Dendritic cell treated with granulocyte-macrophage colony-stimulating factor and Interleukin-4, amounts not matched to agents 40 ng/mL and 50 ng/mL, for 4 days (primary cell): ENCODE measurements around the gene CNIH3.
"Not testable (repeated sequence)": the region's sequence is repeated elsewhere in the genome, so short reads cannot be mapped to it uniquely, and the experiment has no call there.

Experiments used
- H3K27ac Mint-ChIP-seq: one replicate; pipeline ENCODE4 v1.8.0; 2022; ENCODE audit warnings: mild to moderate bottlenecking, mixed read lengths
- H3K27me3 Mint-ChIP-seq: one replicate; pipeline ENCODE4 v1.8.0; 2022; ENCODE audit warnings: mild to moderate bottlenecking, mixed read lengths
- H3K36me3 Mint-ChIP-seq: one replicate; pipeline ENCODE4 v1.8.0; 2022; ENCODE audit warnings: low read depth, mixed read lengths
- H3K4me1 Mint-ChIP-seq: one replicate; pipeline ENCODE4 v1.8.0; 2022; ENCODE audit warnings: low read depth, mixed read lengths
- H3K4me3 Mint-ChIP-seq: one replicate; pipeline ENCODE4 v1.8.0; 2022; ENCODE audit warnings: mild to moderate bottlenecking, moderate library complexity, mixed read lengths
- H3K9me3 Mint-ChIP-seq: one replicate; pipeline ENCODE4 v1.8.0; 2022; ENCODE audit warnings: mixed read lengths
- intact Hi-C: fragments of 100-400 bp; cut with micrococcal nuclease; formaldehyde crosslinking; loops from one replicate; pipeline ENCODE4 v1.15.0; 2022

CNIH3 gene

DNA sequence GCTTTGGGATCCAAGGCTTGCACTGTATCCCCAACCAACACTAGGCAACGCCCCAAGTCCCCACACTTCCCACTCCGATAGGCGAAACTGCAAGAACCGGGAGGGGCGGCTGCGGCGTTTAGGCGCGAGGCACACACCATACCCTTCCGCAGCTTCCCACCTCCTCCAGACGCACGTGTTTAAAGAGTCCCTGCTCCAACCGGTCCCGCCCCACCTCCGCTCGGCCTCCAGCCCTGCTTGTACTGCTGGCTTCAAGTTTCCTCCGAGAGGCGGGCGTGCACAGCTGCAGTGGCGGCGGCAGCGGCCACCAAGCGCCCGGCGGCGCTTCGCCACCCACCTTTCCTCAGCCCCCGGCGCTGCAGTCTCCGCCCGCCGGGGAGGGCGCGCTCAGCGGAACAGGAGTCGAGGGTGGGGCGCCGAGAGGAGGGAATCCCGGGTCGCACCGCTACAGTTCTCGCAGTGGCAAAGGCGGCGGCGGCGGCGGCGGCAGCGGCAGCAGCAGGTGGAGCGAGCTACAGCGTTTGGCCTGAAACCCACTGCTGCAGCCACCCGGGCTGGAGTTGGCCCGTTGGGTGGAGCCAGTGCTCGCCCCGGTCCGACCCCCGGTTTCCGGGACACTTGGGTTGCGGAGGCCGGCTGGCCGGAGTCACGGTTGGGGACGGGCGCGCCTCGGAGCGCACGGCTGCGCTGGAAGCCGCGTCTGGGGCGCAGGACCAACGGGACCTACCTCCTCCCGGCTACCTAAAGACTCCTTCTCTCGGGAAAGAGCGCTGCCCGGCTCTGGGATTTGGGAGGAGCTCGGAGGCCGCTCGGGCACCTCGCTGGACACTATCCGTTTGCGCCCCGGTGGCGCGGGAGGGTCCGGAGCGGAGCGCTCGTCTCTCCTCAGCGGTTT, at the start of gene CNIH3:
Gene CNIH3 (plus strand): TSS at position 457 of the 895 bp plus-strand sequence. CDS start 858 bp downstream, outside the sequence.
- Mint-ChIP-seq H3K4me3 (peak within 1 kb of the TSS; percentile 76), H3K9me3 (no peaks in the 10 kb centered on the region), H3K36me3 (no peaks in the 10 kb centered on the region), H3K4me1 (peaks cover 27% of the 10 kb centered on the region), H3K27ac (no peak within 1 kb of the TSS), H3K27me3 (peaks cover 69% of the 10 kb centered on the region)
- intact Hi-C loops: loop anchor here (10.0 kb wide), 1 partner anchor 101 kb away; no protein-coding TSS in a partner anchor

DNA sequence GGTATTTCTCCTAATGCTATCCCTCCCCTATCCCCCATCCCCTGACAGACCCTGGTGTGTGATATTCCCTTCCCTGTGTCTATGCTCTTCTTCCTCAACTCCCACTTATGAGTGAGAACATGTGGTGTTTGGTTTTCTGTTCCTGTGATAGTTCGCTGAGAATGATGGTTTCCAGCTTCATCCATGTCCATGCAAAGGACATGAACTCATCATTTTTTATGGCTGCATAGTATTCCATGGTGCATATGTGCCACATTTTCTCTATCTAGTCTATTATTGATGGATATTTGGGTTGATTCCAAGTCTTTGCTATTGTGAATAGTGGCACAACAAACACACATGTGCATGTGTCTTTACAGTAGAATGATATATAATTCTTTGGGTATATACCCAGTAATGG, 49.6 kb upstream of the CNIH3 start:
- Mint-ChIP-seq H3K4me1 (peaks cover 28% of the 10 kb centered on the region), H3K9me3 (peaks cover 15% of the 10 kb centered on the region)
- H3K4me3 Mint-ChIP-seq, H3K27ac Mint-ChIP-seq, intact Hi-C loops, H3K36me3 Mint-ChIP-seq, H3K27me3 Mint-ChIP-seq: not testable (repeated sequence)

- Mint-ChIP-seq H3K27me3 (no peaks in the 10 kb centered on the region), H3K9me3 (no peaks in the 10 kb centered on the region), H3K4me1 (peaks cover 32% of the 10 kb centered on the region), H3K4me3 (no peak overlapping the region), H3K27ac (no peak overlapping the region), H3K36me3 (no peaks in the 10 kb centered on the region)
- intact Hi-C loops: no loop called here
Observed at GRCh38 chr1:224569276-224569675, 46.8 kb upstream of the CNIH3 start.

- H3K4me3 Mint-ChIP-seq, H3K9me3 Mint-ChIP-seq, H3K36me3 Mint-ChIP-seq, intact Hi-C loops, H3K27me3 Mint-ChIP-seq, H3K27ac Mint-ChIP-seq: not testable (repeated sequence)
- peaks cover 14% of the 10 kb centered on the region for H3K4me1 Mint-ChIP-seq
Observed at GRCh38 chr1:224571975-224572374, 44.1 kb upstream of the CNIH3 start.

GRCh38 chr1:224579526-224579925, 36.6 kb upstream of the CNIH3 start:
- intact Hi-C loops: no loop called here
- H3K4me1 Mint-ChIP-seq: peaks cover 5% of the 10 kb centered on the region
- H3K36me3 Mint-ChIP-seq: no peaks in the 10 kb centered on the region
- peaks cover 10% of the 10 kb centered on the region for H3K27me3 Mint-ChIP-seq
- no peak overlapping the region for H3K4me3 Mint-ChIP-seq
- peaks cover 13% of the 10 kb centered on the region for H3K9me3 Mint-ChIP-seq
- no peak overlapping the region for H3K27ac Mint-ChIP-seq

- intact Hi-C loops: no loop called here
- peaks cover 5% of the 10 kb centered on the region for H3K4me1 Mint-ChIP-seq
- H3K9me3 Mint-ChIP-seq: peaks cover 13% of the 10 kb centered on the region
- no peaks in the 10 kb centered on the region for H3K36me3 Mint-ChIP-seq
- H3K4me3 Mint-ChIP-seq: no peak overlapping the region
- no peak overlapping the region for H3K27ac Mint-ChIP-seq
- peaks cover 10% of the 10 kb centered on the region for H3K27me3 Mint-ChIP-seq
Observed at GRCh38 chr1:224580006-224580405, 36.1 kb upstream of the CNIH3 start.

- intact Hi-C loops: no loop called here
- no peaks in the 10 kb centered on the region for H3K36me3 Mint-ChIP-seq
- H3K9me3 Mint-ChIP-seq: peaks cover 5% of the 10 kb centered on the region
- no peak overlapping the region for H3K27ac Mint-ChIP-seq
- H3K4me1 Mint-ChIP-seq: peaks cover 5% of the 10 kb centered on the region
- no peak overlapping the region for H3K4me3 Mint-ChIP-seq
- H3K27me3 Mint-ChIP-seq: peaks cover 10% of the 10 kb centered on the region
Observed at GRCh38 chr1:224582041-224582440, 34.1 kb upstream of the CNIH3 start.

DNA sequence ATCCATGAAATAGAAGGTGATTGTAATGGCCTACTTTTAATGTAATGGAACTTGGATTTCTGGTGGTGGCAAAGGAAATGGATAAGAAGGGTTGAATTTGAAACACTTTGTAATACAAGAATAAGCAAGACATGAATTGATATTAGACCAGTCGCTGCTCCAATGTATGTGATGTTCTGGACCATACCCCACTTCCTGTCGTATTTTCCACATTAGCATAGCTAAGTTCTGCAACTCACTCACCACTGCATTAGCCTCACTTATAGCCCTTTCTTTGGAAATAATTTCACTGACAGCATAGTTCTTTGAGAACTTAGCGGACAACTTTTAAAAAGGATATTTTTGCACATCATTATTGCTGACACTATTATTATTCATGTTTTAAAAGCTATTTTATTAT, 32.3 kb upstream of the CNIH3 start:
- Mint-ChIP-seq H3K36me3 (no peaks in the 10 kb centered on the region), H3K27ac (no peak overlapping the region), H3K4me1 (peaks cover 5% of the 10 kb centered on the region), H3K9me3 (no peaks in the 10 kb centered on the region), H3K4me3 (no peak overlapping the region), H3K27me3 (peaks cover 10% of the 10 kb centered on the region)
- intact Hi-C loops: no loop called here

DNA sequence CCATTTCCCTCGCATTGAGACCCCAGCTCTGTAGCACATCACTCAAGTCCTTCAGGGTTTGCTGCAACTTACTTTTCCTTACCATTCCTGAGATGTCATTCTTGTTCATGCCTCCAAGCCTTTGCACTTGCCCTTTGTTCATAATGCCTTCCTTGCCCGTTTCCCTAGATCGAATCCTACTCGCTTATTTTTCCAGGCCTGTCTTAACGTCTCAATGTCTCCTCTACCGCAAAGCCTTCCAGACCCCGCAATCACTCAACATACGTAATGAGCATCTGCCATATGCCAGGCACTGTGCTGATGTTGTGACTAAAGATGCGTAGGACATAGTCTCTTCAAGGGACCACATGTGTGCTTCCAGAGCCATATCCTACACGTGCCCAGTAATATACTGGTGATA, 31.1 kb upstream of the CNIH3 start:
- H3K27me3 Mint-ChIP-seq: peaks cover 5% of the 10 kb centered on the region
- intact Hi-C loops: no loop called here
- no peaks in the 10 kb centered on the region for H3K36me3 Mint-ChIP-seq
- H3K9me3 Mint-ChIP-seq: no peaks in the 10 kb centered on the region
- H3K27ac Mint-ChIP-seq: no peak overlapping the region
- H3K4me1 Mint-ChIP-seq: peaks cover 5% of the 10 kb centered on the region
- H3K4me3 Mint-ChIP-seq: no peak overlapping the region

DNA sequence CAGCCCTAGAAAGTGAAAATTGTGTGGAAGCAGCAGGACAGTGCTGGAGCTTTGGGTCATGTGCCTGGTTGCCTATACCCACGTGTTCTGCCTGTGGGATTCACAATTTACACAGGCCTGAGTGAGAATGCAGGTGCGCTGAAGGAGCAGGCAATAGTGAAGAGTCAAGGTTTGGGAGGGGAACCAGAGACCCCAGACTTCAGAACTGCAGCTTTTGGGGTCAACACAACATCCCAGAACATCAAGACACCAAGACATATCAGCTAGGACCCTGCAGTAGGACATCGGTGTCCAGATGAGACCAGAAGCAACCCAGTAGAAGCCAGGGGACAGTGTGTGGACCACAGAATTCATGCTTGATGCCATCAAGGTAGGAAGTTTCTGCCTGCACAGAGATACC, 29.1 kb upstream of the CNIH3 start:
- Mint-ChIP-seq H3K36me3 (no peaks in the 10 kb centered on the region), H3K4me1 (peaks cover 4% of the 10 kb centered on the region), H3K27ac (no peak overlapping the region), H3K4me3 (no peak overlapping the region), H3K9me3 (no peaks in the 10 kb centered on the region), H3K27me3 (peaks cover 2% of the 10 kb centered on the region)
- intact Hi-C loops: no loop called here

DNA sequence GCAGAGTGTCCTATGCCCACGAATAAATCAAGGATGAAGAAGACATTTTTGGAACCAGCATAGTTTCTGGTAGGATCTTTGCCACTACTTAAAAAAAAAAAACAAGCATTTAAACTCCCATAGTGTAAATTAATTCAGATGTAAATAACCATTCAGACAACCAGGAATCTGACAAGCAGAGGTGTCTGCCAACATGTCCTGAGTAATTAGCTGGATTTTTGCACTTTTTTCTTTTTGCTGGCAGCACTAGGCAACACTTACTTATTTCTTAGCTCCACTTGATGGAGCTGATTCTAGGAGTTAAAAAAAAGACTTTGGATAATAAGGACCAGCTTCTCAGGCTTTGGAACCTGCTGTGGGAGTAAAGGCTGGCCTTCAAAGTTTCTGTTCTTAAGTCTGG, 27.6 kb upstream of the CNIH3 start:
- no peak overlapping the region for H3K4me3 Mint-ChIP-seq
- intact Hi-C loops: no loop called here
- no peaks in the 10 kb centered on the region for H3K9me3 Mint-ChIP-seq
- peaks cover 2% of the 10 kb centered on the region for H3K27me3 Mint-ChIP-seq
- H3K4me1 Mint-ChIP-seq: peaks cover 18% of the 10 kb centered on the region
- H3K36me3 Mint-ChIP-seq: no peaks in the 10 kb centered on the region
- no peak overlapping the region for H3K27ac Mint-ChIP-seq

DNA sequence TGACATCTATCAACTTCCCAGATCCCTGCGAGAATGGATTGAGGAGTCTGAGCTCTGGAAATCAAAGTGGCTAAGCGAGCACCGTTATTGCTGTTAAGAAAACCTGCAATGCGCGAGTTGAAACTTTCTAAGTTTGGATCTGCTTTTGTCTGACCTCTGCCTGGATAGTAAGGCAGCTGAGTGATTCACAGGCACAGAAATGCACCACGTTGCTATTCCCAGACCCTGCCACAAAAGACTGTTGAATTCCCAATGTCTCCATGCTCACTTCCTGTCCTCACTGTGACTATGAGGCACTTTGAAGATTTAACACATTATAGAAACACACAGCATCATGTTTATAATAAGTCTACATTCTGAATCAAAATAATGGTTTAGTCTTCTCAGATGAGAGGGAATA, 27.1 kb upstream of the CNIH3 start:
- Mint-ChIP-seq H3K36me3 (no peaks in the 10 kb centered on the region), H3K27ac (no peak overlapping the region), H3K9me3 (no peaks in the 10 kb centered on the region), H3K27me3 (peaks cover 2% of the 10 kb centered on the region), H3K4me3 (no peak overlapping the region), H3K4me1 (peaks cover 22% of the 10 kb centered on the region)
- intact Hi-C loops: no loop called here

GRCh38 chr1:224591326-224591725, 24.8 kb upstream of the CNIH3 start:
- Mint-ChIP-seq H3K4me3 (no peak overlapping the region), H3K27ac (no peak overlapping the region), H3K27me3 (peaks cover 2% of the 10 kb centered on the region), H3K36me3 (no peaks in the 10 kb centered on the region), H3K9me3 (no peaks in the 10 kb centered on the region), H3K4me1 (peaks cover 28% of the 10 kb centered on the region)
- intact Hi-C loops: no loop called here

GRCh38 chr1:224592636-224593582, 23.2 kb upstream of the CNIH3 start:
- peaks cover 5% of the 10 kb centered on the region for H3K27me3 Mint-ChIP-seq
- H3K4me3 Mint-ChIP-seq: no peak overlapping the region
- no peaks in the 10 kb centered on the region for H3K9me3 Mint-ChIP-seq
- no peaks in the 10 kb centered on the region for H3K36me3 Mint-ChIP-seq
- peak overlapping the region; percentile 65 for H3K27ac Mint-ChIP-seq
- peaks cover 28% of the 10 kb centered on the region for H3K4me1 Mint-ChIP-seq
- intact Hi-C loops: no loop called here
